ENCODE results near the gene ADAM15. TPM values are rescaled to one million over a fixed set of nuclear protein-coding genes. Genes with fewer than 3 reads are reported as not detected.

Gene ADAM15
- polyA plus RNA-seq, 1 of the 3 experiments (the other 2 are of a cell fraction): 60.1 TPM

DNA sequence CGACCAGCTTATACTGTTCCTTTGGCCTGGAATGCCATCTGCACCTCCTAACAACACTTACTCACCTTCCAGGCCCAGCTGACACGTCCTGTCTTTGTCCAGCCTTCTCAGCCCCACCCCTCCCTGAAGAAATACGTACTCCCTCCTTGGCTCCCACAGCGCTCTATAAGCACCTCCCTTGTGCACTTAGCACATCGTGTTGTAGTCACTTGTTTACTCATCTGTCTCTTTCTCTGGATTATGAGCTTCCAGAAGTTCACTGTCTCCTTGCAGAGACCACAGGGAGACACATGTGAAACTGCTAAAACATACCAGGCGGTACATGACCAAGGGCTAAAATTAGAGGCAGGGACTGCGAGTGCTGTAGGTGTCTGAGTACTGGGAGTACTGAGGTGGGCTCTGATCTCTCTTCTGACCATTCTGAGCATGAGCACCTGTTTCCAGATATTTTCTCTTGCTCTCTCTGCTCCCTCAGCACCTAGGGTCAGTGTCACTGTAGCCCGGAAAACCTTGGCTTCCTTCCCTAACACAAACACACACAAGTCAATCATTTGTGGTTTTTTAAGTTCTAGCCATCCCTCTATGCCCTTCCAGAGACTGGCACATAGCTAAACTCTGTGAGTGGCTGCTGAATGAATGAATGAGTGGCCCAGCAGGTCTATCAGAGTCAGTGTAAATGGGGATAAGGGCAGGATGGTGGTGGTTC is 12.4 kb upstream of the ADAM15 start:
- H4K20me1 ChIP-seq (ENCODE audit: insufficient read depth): no peaks in the 10 kb centered on the region
- H3K4me1 ChIP-seq (ENCODE audit: control insufficient read depth in 1 of 2, insufficient read depth in 2 of 2, low read depth in 1 of 2, low read length in 1 of 2): no peaks in the 10 kb centered on the region
- no peaks in the 10 kb centered on the region for H3K36me3 ChIP-seq (replicated peaks in 1 of 2; ENCODE audit: control insufficient read depth in 1 of 2, insufficient read depth in 2 of 2, low read length in 1 of 2)
- TF ChIP-seq FOXJ3 (CRISPR knock-in tag; IDR thresholded peaks at IDR 0.05) (no peak), RCOR1 (IDR thresholded peaks at IDR 0.05; ENCODE audit: low read length) (no peak), FOXM1 (IDR thresholded peaks at IDR 0.05; ENCODE audit: low read depth) (no peak), GABPA (IDR thresholded peaks at IDR 0.05; ENCODE audit: low read depth) (no peak), TAF1 (IDR thresholded peaks at IDR 0.05; ENCODE audit: borderline replicate concordance, low read depth, low read length) (no peak), EZH2phosphoT487 (IDR thresholded peaks at IDR 0.05; ENCODE audit: borderline replicate concordance, low read depth) (no peak), TEAD4 (IDR thresholded peaks at IDR 0.05; ENCODE audit: borderline replicate concordance, insufficient read depth) (no peak)
- TF ChIP-seq, protein P1, sequence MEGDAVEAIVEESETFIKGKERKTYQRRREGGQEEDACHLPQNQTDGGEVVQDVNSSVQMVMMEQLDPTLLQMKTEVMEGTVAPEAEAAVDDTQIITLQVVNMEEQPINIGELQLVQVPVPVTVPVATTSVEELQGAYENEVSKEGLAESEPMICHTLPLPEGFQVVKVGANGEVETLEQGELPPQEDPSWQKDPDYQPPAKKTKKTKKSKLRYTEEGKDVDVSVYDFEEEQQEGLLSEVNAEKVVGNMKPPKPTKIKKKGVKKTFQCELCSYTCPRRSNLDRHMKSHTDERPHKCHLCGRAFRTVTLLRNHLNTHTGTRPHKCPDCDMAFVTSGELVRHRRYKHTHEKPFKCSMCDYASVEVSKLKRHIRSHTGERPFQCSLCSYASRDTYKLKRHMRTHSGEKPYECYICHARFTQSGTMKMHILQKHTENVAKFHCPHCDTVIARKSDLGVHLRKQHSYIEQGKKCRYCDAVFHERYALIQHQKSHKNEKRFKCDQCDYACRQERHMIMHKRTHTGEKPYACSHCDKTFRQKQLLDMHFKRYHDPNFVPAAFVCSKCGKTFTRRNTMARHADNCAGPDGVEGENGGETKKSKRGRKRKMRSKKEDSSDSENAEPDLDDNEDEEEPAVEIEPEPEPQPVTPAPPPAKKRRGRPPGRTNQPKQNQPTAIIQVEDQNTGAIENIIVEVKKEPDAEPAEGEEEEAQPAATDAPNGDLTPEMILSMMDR (IDR thresholded peaks at IDR 0.05): no peak
- no peaks in the 10 kb centered on the region for H3K27me3 ChIP-seq (ENCODE audit: insufficient read depth)
- no peaks in the 10 kb centered on the region for H3K9me3 ChIP-seq
- no peaks in the 10 kb centered on the region for H3K79me2 ChIP-seq (ENCODE audit: insufficient read depth)
- no peak overlapping the region for H3K27ac ChIP-seq (ENCODE audit: low read depth in 2 of 2, low read length in 1 of 2)
- no peak overlapping the region for H3K4me2 ChIP-seq
- 70% methylated on average over 8 of the region's 8 CpGs for WGBS (ENCODE audit: low lambda C conversion rate)
- H3F3A ChIP-seq (replicated peaks; ENCODE audit: insufficient read depth): no peaks in the 10 kb centered on the region
- H2AFZ ChIP-seq (ENCODE audit: low read depth): no peak overlapping the region
- DNase-seq: no peak
- no peaks in the 10 kb centered on the region for H3K9me2 ChIP-seq
- ChIA-PET POLR2A (no interaction called here), CTCF (interaction anchor here (0.9 to 26.0 kb wide), 5 partner anchors 12 to 369 kb away, joined by 3 to 573 read pairs (median 5); partner anchors contain the start of genes ADAM15, EFNA3 and EFNA4)
- no peak overlapping the region for H3K9ac ChIP-seq
- no peak overlapping the region for H3K4me3 ChIP-seq (ENCODE audit: low read depth in 2 of 2, low read length in 1 of 2)

DNA sequence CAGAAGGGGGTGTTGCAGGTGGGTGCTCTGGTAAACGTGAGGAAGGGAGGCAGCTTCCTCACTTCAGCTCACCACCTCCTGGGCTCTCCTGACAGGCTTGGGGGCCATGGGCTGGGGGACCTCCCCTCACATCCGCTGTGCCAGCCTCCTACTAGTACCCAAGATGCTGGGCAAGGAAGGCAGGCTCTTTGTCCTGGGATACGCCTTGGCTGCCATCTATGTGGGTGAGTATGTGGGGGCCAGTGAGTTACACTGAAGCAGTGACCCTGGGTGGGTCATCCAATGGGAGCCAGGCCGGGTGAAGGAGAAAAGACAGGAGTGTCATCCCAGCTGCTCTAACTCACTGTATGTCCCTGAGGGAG is 11.8 kb upstream of the ADAM15 start:
- POLR2A ChIA-PET: no interaction called here
- no peak overlapping the region for H3K4me3 ChIP-seq (ENCODE audit: low read depth in 2 of 2, low read length in 1 of 2)
- no peak for DNase-seq

More for the DNA sequence above, 11.8 kb upstream of the ADAM15 start:
- Histone ChIP-seq H3K9me2 (no peaks in the 10 kb centered on the region), H3K4me1 (ENCODE audit: control insufficient read depth in 1 of 2, insufficient read depth in 2 of 2, low read depth in 1 of 2, low read length in 1 of 2) (no peaks in the 10 kb centered on the region), H2AFZ (ENCODE audit: low read depth) (no peak overlapping the region), H3K36me3 (replicated peaks in 1 of 2; ENCODE audit: control insufficient read depth in 1 of 2, insufficient read depth in 2 of 2, low read length in 1 of 2) (no peaks in the 10 kb centered on the region), H4K20me1 (ENCODE audit: insufficient read depth) (no peaks in the 10 kb centered on the region), H3K79me2 (ENCODE audit: insufficient read depth) (no peaks in the 10 kb centered on the region), H3K27me3 (ENCODE audit: insufficient read depth) (no peaks in the 10 kb centered on the region), H3F3A (replicated peaks; ENCODE audit: insufficient read depth) (no peaks in the 10 kb centered on the region), H3K9me3 (no peaks in the 10 kb centered on the region), H3K4me2 (no peak overlapping the region), H3K27ac (ENCODE audit: low read depth in 2 of 2, low read length in 1 of 2) (no peak overlapping the region), H3K9ac (no peak overlapping the region)
- CTCF ChIA-PET: interaction anchor here (1.1 to 26.0 kb wide), 5 partner anchors 12 to 369 kb away, joined by 4 to 573 read pairs (median 5); partner anchors contain the start of genes ADAM15, EFNA3, EFNA4 and ZBTB7B
- TF ChIP-seq SIN3A (IDR thresholded peaks at IDR 0.05; ENCODE audit: borderline replicate concordance, low read depth, low read length) (no peak), ELF1 (IDR thresholded peaks at IDR 0.05) (no peak), RCOR1 (IDR thresholded peaks at IDR 0.05; ENCODE audit: low read length) (no peak), RAD21 (IDR thresholded peaks at IDR 0.05; ENCODE audit: low read length) (no peak), FOXM1 (IDR thresholded peaks at IDR 0.05; ENCODE audit: low read depth) (no peak), FOSL2 (IDR thresholded peaks at IDR 0.05; ENCODE audit: borderline replicate concordance, low read depth) (no peak)
- TF ChIP-seq, protein P1 (IDR thresholded peaks at IDR 0.05): no peak
- TF ChIP-seq, protein P2, sequence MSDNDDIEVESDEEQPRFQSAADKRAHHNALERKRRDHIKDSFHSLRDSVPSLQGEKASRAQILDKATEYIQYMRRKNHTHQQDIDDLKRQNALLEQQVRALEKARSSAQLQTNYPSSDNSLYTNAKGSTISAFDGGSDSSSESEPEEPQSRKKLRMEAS (IDR thresholded peaks at IDR 0.05; ENCODE audit: low read depth): no peak
- 83% methylated on average over 3 of the region's 4 CpGs for WGBS (ENCODE audit: low lambda C conversion rate)

All from SK-N-SH (cell line).